SU-DHL-6 (cell line): ENCODE results near the gene WTAP.

Source experiments
- EZH2phosphoT487 ChIP-seq: fragments of 200-600 bp; sonication (generic), shearing (Covaris generic); conservative IDR thresholded peaks from 2 replicates; pipeline ENCODE4 v1.6.1; 2018; ENCODE audit warnings: mild to moderate bottlenecking, antibody characterized with exemption, low read length, moderate library complexity, mixed read lengths
- TF ChIP-seq, protein P1 (sequence below): fragments of 200-600 bp; sonication (generic); IDR thresholded peaks from one replicate; pipeline ENCODE4 v1.5.1; 2017; ENCODE audit warnings: antibody characterized with exemption, mild to moderate bottlenecking, low read length, moderate library complexity; ENCODE audit not compliant: insufficient read depth, poor library complexity, severe bottlenecking

GRCh38 chr6:159753081-159753872 lies 26.0 kb downstream of the WTAP start:
- TF ChIP-seq, protein P1, sequence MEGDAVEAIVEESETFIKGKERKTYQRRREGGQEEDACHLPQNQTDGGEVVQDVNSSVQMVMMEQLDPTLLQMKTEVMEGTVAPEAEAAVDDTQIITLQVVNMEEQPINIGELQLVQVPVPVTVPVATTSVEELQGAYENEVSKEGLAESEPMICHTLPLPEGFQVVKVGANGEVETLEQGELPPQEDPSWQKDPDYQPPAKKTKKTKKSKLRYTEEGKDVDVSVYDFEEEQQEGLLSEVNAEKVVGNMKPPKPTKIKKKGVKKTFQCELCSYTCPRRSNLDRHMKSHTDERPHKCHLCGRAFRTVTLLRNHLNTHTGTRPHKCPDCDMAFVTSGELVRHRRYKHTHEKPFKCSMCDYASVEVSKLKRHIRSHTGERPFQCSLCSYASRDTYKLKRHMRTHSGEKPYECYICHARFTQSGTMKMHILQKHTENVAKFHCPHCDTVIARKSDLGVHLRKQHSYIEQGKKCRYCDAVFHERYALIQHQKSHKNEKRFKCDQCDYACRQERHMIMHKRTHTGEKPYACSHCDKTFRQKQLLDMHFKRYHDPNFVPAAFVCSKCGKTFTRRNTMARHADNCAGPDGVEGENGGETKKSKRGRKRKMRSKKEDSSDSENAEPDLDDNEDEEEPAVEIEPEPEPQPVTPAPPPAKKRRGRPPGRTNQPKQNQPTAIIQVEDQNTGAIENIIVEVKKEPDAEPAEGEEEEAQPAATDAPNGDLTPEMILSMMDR = no peak
- TF ChIP-seq EZH2phosphoT487 = no peak
